22Rv1 (cell line): Measurements from ENCODE around the gene KDELR1.

Experiments used
- CTCF ChIP-seq: fragments of 450-650 bp; IDR thresholded peaks from 2 replicates; pipeline ENCODE4 v1.5.1; 2017; ENCODE audit warnings: mild to moderate bottlenecking
- ZFX ChIP-seq: fragments of 450-650 bp; IDR thresholded peaks from 2 replicates; pipeline ENCODE4 v1.6.1; 2017; ENCODE audit warnings: antibody characterized with exemption, borderline replicate concordance

GRCh38 chr19:48361912-48362311, 29.4 kb downstream of the KDELR1 start:
- no peak for TF ChIP-seq CTCF
- no peak for TF ChIP-seq ZFX
